Measurements from ENCODE around the gene RACGAP1.

The RACGAP1 gene

GRCh38 chr12:49939307-49939706 is 86.0 kb downstream of the RACGAP1 start:
- H3K9ac ChIP-seq: no peak overlapping the region
- peaks cover 11% of the 10 kb centered on the region for H3K4me1 ChIP-seq (ENCODE audit: low read depth, poor library complexity, severe bottlenecking)
- H2AFZ ChIP-seq (ENCODE audit: low read depth): no peak overlapping the region
- no peaks in the 10 kb centered on the region for H3K27me3 ChIP-seq (ENCODE audit: insufficient read depth, low read depth)
- no peaks in the 10 kb centered on the region for H4K20me1 ChIP-seq (ENCODE audit: insufficient read depth)
- TF ChIP-seq CTCF (conservative IDR thresholded peaks at IDR 0.05; ENCODE audit: low read depth, low read length): no peak
- no peaks in the 10 kb centered on the region for H3K36me3 ChIP-seq (ENCODE audit: insufficient read depth)
- H3K4me2 ChIP-seq: no peak overlapping the region
- H3K4me3 ChIP-seq (IDR thresholded peaks at IDR 0.05; ENCODE audit: insufficient read depth, low read depth, low read length): no peak overlapping the region
- H3K79me2 ChIP-seq (ENCODE audit: insufficient read depth, low read depth): no peaks in the 10 kb centered on the region
- H3K27ac ChIP-seq: no peak overlapping the region

Measured in KMS-11 (cell line).